Astrocyte (in vitro differentiated cells and primary cell): ENCODE data around the gene LMX1B.

Source experiments
- EZH2 ChIP-seq: IDR thresholded peaks from 2 replicates; pipeline ENCODE4 v1.6.1; 2012; ENCODE audit warnings: mild to moderate bottlenecking, low read length, inconsistent platforms; ENCODE audit not compliant: insufficient read depth
- TF ChIP-seq, protein P1 (sequence below): IDR thresholded peaks from 2 replicates; pipeline ENCODE4 v1.5.1; 2011; ENCODE audit warnings: low read depth, mild to moderate bottlenecking, inconsistent platforms, low read length, moderate library complexity; ENCODE audit not compliant: insufficient read depth

DNA sequence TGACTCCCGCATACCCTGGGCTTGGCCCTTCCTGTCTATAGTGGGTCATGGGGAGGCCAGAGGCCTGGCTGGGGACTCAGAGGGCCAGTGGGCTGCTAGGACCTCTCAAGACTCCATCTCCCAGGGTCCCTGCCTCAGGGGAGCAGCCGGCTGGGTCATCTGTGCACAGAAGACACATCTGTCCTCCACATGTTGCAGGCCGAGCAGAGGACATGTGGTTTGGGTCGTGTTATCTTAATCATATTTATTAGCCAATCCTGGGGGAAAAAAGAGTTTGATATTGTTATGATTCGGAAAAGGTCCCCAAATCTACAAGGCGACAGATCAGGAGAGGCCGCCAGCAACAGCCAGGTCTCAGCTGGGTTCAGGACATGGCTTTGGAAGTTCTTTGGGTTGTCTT lies 14.4 kb downstream of the LMX1B start:
- TF ChIP-seq, protein P1, sequence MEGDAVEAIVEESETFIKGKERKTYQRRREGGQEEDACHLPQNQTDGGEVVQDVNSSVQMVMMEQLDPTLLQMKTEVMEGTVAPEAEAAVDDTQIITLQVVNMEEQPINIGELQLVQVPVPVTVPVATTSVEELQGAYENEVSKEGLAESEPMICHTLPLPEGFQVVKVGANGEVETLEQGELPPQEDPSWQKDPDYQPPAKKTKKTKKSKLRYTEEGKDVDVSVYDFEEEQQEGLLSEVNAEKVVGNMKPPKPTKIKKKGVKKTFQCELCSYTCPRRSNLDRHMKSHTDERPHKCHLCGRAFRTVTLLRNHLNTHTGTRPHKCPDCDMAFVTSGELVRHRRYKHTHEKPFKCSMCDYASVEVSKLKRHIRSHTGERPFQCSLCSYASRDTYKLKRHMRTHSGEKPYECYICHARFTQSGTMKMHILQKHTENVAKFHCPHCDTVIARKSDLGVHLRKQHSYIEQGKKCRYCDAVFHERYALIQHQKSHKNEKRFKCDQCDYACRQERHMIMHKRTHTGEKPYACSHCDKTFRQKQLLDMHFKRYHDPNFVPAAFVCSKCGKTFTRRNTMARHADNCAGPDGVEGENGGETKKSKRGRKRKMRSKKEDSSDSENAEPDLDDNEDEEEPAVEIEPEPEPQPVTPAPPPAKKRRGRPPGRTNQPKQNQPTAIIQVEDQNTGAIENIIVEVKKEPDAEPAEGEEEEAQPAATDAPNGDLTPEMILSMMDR = no peak
- no peak for TF ChIP-seq EZH2
